CD14-positive monocyte (primary cell): ENCODE measurements around the gene STN1. TPM values are rescaled to one million over a fixed set of nuclear protein-coding genes. Genes with fewer than 3 reads are reported as not detected.

ENCODE experiments used
- DNase-seq, 3 donors: peaks; one replicate each; pipeline ENCODE4 v3.0.0-alpha.2; 2011 to 2022
- H2AFZ ChIP-seq: 2 replicates; pipeline ENCODE4 v1.6.0; 2012; ENCODE audit warnings: mild to moderate bottlenecking, low read depth, low read length, inconsistent platforms; ENCODE audit not compliant: insufficient read depth, poor library complexity, severe bottlenecking
- H3K27ac ChIP-seq, 2 donors: 1 replicate in 1 of 2; 2 replicates in 1 of 2; pipeline ENCODE4 v1.5.1; 2012 to 2013; ENCODE audit warnings: low read length in 2 of 2, control low read depth in 1 of 2, inconsistent platforms in 1 of 2, low read depth in 1 of 2, mild to moderate bottlenecking in 1 of 2
- H3K27me3 ChIP-seq, 2 donors: one replicate each; pipeline versions ENCODE4 v1.6.0 to v1.6.1; 2011 to 2013; ENCODE audit warnings: low read length in 2 of 2; ENCODE audit not compliant: control insufficient read depth in 2 of 2, insufficient read depth in 2 of 2
- H3K36me3 ChIP-seq, 2 donors: replicated peaks in 1 of 2; 1 replicate in 1 of 2; 2 replicates in 1 of 2; pipeline versions ENCODE4 v1.5.1 to v1.6.1; 2012 to 2013; ENCODE audit warnings: low read length in 2 of 2, control low read depth in 1 of 2, inconsistent platforms in 1 of 2, mild to moderate bottlenecking in 1 of 2; ENCODE audit not compliant: insufficient read depth in 2 of 2, control insufficient read depth in 1 of 2
- H3K4me1 ChIP-seq, 2 donors: 1 replicate in 1 of 2; 2 replicates in 1 of 2; pipeline versions ENCODE4 v1.5.1 to v1.6.1; 2012 to 2013; ENCODE audit warnings: low read length in 2 of 2, control low read depth in 1 of 2, inconsistent platforms in 1 of 2, mild to moderate bottlenecking in 1 of 2, moderate library complexity in 1 of 2; ENCODE audit not compliant: insufficient read depth in 2 of 2, control insufficient read depth in 1 of 2
- H3K4me2 ChIP-seq: replicated peaks from 2 replicates; pipeline ENCODE3; 2012; ENCODE audit warnings: low read length, moderate library complexity, mild to moderate bottlenecking; ENCODE audit not compliant: poor library complexity, severe bottlenecking; ENCODE audit errors: extremely low read depth
- H3K4me3 ChIP-seq, 3 experiments: fragments of 200-600 bp in 1 of 3; sonication (generic) in 1 of 3; replicated peaks in 1 of 3; 1 replicate in 2 of 3; 2 replicates in 1 of 3; pipeline ENCODE4 v1.5.1; 2011 to 2013; ENCODE audit warnings: low read length in 3 of 3, mild to moderate bottlenecking in 3 of 3, control low read depth in 2 of 3, low read depth in 2 of 3, inconsistent platforms in 1 of 3, moderate library complexity in 1 of 3
- H3K79me2 ChIP-seq: 2 replicates; pipeline ENCODE4 v1.6.0; 2012; ENCODE audit warnings: mild to moderate bottlenecking, control low read depth, inconsistent platforms, low read length, moderate library complexity; ENCODE audit not compliant: insufficient read depth
- H3K9ac ChIP-seq: 2 replicates; pipeline ENCODE4 v1.6.0; 2017; ENCODE audit warnings: low read length, mild to moderate bottlenecking; ENCODE audit not compliant: insufficient read depth, poor library complexity, severe bottlenecking
- H3K9me3 ChIP-seq, 2 donors: replicated peaks in 1 of 2; 1 replicate in 1 of 2; 2 replicates in 1 of 2; pipeline versions ENCODE4 v1.5.1 to v1.6.1; 2012 to 2013; ENCODE audit warnings: low read length in 2 of 2, control low read depth in 1 of 2; ENCODE audit not compliant: control insufficient read depth in 1 of 2, insufficient read depth in 1 of 2
- H4K20me1 ChIP-seq: 2 replicates; pipeline ENCODE4 v1.6.0; 2012; ENCODE audit warnings: mild to moderate bottlenecking, low read length, control low read depth, moderate library complexity; ENCODE audit not compliant: insufficient read depth
- H3K27ac Mint-ChIP-seq, 7 donors: one replicate each; pipeline ENCODE4 v1.8.0; 2020; ENCODE audit warnings: mild to moderate bottlenecking in 7 of 7, mixed read lengths in 7 of 7, moderate library complexity in 6 of 7, inconsistent platforms in 2 of 7
- H3K27me3 Mint-ChIP-seq, 3 donors: one replicate each; pipeline ENCODE4 v1.8.0; 2021 to 2022; ENCODE audit warnings: low read depth in 3 of 3, mild to moderate bottlenecking in 3 of 3, mixed read lengths in 3 of 3, moderate library complexity in 3 of 3, inconsistent platforms in 1 of 3
- H3K36me3 Mint-ChIP-seq, 2 donors: one replicate each; pipeline ENCODE4 v1.8.0; 2020; ENCODE audit warnings: mixed read lengths in 2 of 2, inconsistent platforms in 1 of 2, mild to moderate bottlenecking in 1 of 2
- H3K4me1 Mint-ChIP-seq: one replicate; pipeline ENCODE4 v1.8.0; 2020; ENCODE audit warnings: mild to moderate bottlenecking, mixed read lengths
- H3K4me3 Mint-ChIP-seq, 2 donors: one replicate each; pipeline ENCODE4 v1.8.0; 2020; ENCODE audit warnings: mild to moderate bottlenecking in 2 of 2, mixed read lengths in 2 of 2, moderate library complexity in 1 of 2
- H3K9me3 Mint-ChIP-seq, 7 donors: one replicate each; pipeline ENCODE4 v1.8.0; 2020 to 2022; ENCODE audit warnings: mixed read lengths in 7 of 7, mild to moderate bottlenecking in 6 of 7, moderate library complexity in 6 of 7, inconsistent platforms in 2 of 7
- WGBS: methylation state at CpG from one replicate; pipeline ENCODE4 v1.1.5; 2013; ENCODE audit warnings: missing lambda C conversion rate; ENCODE audit not compliant: insufficient coverage; 5-methylcytosine and 5-hydroxymethylcytosine counted together
- intact Hi-C, 2 donors: fragments of 100-400 bp; cut with micrococcal nuclease; formaldehyde crosslinking; loops; one replicate each; pipeline versions ENCODE4 v1.15.0 to v1.15.1; 2023
- polyA plus RNA-seq, 3 donors: library from polyadenylated mRNA; depleted of rRNA in 1 of 3; unstranded in 2 of 3; stranded (reverse) in 1 of 3; fragments of 300-500 nt in 2 of 3; fragments of >200 nt in 1 of 3; fragmentation: Illumina TruSeq in 2 of 3; gene quantifications; 1 replicate in 2 of 3; 2 replicates in 1 of 3; pipeline ENCODE4 v1.2.3, GENCODE V29; 2012 to 2021
- TF ChIP-seq, protein P1 (sequence below): fragments of 200-600 bp; IDR thresholded peaks from one replicate; pipeline ENCODE4 v1.8.0; 2022; ENCODE audit warnings: antibody characterized with exemption, mild to moderate bottlenecking

The STN1 gene
- polyA plus RNA-seq, 3 donors = 19.3 to 37.4 (median 35.9) TPM

DNA sequence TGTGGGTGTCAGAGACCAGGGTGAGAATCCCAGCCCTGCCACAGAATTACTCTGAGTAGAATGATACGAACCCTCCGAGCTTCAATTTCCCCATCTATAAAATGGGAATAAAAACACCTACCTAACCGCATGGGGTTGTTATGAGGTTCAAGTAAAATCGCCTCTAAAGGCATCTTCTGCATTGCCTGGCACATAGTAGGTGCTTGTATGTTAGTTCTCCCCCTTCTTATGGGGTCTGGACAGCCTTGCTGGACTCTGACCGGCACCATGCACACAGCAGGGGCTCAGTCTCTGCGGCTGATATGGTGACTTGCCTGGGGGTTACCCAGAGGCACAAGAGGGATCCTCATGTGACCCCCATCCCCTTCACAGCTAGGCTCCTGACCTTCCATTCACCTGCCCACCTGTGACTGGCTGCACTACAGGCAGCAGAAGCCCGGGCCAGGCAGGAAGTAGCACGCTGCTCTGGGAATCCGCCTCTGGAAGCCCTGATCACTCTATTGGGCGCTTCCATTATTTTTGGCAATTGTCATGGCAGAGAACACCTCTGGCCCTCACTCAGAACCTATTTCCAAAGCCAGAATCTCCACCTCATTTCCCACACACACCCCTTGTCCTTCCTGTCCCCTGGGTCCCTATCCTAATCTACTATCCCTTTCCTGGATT is 68.6 kb downstream of the STN1 start:
- no peak for DNase-seq
- peaks cover 45% of the 10 kb centered on the region for H3K4me1 Mint-ChIP-seq
- intact Hi-C loops = no loop called here
- H3K9me3 Mint-ChIP-seq = peaks cover 0 to 1% (median 0%) of the 10 kb centered on the region in 7 donors
- H3K27me3 Mint-ChIP-seq = peaks cover 12 to 33% (median 19%) of the 10 kb centered on the region in 3 donors
- Histone ChIP-seq H2AFZ (no peak overlapping the region), H3K36me3 (no peaks in the 10 kb centered on the region), H3K27me3 (peaks cover 12 to 14% of the 10 kb centered on the region in 2 donors), H4K20me1 (no peaks in the 10 kb centered on the region), H3K27ac (no peak overlapping the region), H3K9ac (no peak overlapping the region), H3K9me3 (peaks cover 0 to 8% of the 10 kb centered on the region in 2 donors), H3K4me2 (no peak overlapping the region), H3K4me1 (peaks cover 47 to 53% of the 10 kb centered on the region in 2 donors), H3K4me3 (no peak overlapping the region), H3K79me2 (no peaks in the 10 kb centered on the region)
- no peak overlapping the region for H3K4me3 Mint-ChIP-seq
- 93% methylated on average over 4 of the region's 10 CpGs for WGBS
- TF ChIP-seq, protein P1, sequence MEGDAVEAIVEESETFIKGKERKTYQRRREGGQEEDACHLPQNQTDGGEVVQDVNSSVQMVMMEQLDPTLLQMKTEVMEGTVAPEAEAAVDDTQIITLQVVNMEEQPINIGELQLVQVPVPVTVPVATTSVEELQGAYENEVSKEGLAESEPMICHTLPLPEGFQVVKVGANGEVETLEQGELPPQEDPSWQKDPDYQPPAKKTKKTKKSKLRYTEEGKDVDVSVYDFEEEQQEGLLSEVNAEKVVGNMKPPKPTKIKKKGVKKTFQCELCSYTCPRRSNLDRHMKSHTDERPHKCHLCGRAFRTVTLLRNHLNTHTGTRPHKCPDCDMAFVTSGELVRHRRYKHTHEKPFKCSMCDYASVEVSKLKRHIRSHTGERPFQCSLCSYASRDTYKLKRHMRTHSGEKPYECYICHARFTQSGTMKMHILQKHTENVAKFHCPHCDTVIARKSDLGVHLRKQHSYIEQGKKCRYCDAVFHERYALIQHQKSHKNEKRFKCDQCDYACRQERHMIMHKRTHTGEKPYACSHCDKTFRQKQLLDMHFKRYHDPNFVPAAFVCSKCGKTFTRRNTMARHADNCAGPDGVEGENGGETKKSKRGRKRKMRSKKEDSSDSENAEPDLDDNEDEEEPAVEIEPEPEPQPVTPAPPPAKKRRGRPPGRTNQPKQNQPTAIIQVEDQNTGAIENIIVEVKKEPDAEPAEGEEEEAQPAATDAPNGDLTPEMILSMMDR = no peak
- H3K27ac Mint-ChIP-seq = peak overlapping the region in 2 of 7 donors; percentile 30 to 39
- no peaks in the 10 kb centered on the region for H3K36me3 Mint-ChIP-seq

DNA sequence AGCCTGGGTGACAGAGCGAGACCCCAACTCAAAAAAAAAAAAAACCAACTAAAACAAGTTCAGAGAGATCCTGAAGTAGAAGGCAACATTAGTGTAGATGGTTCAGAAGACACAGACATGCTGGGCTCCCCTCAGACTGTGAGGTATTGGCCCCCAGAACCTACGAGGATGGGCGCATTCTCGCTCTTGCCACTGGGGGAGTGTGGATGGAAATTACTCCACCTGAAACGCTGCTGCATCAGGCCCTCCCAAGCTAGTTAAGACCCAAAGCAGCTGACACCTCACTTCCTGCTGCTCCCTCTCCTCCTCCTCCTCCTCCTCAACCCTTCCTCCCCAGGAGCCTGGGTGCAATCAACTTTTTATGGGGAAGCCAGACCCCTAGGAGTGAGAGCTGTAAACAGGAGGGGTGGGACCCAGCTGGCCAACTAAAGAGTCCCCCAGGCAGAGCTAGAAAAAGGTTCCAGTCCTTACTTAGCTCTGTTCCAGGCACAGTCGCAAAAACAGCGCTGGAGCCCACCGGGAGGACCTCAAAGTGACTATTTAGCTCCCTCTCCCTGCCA is 70.0 kb downstream of the STN1 start:
- Histone ChIP-seq H3K27me3 (peaks cover 0 to under 1% of the 10 kb centered on the region in 2 donors), H3K4me2 (no peak overlapping the region), H3K4me3 (no peak overlapping the region), H2AFZ (no peak overlapping the region), H3K27ac (no peak overlapping the region), H3K79me2 (no peaks in the 10 kb centered on the region), H3K4me1 (peaks cover 40 to 41% of the 10 kb centered on the region in 2 donors), H3K9me3 (no peaks in the 10 kb centered on the region), H3K36me3 (no peaks in the 10 kb centered on the region), H3K9ac (no peak overlapping the region), H4K20me1 (no peaks in the 10 kb centered on the region)
- Mint-ChIP-seq H3K27ac (peak overlapping the region in 1 of 7 donors; percentile 23), H3K4me1 (peaks cover 37% of the 10 kb centered on the region), H3K36me3 (no peaks in the 10 kb centered on the region), H3K27me3 (peaks cover 2 to 19% (median 9%) of the 10 kb centered on the region in 3 donors), H3K4me3 (no peak overlapping the region), H3K9me3 (no peaks in the 10 kb centered on the region)
- TF ChIP-seq, protein P1 = no peak
- DNase-seq = no peak
- no CpG with 5 or more reads among the region's 8 CpGs for WGBS
- intact Hi-C loops = no loop called here
